ENCODE measurements around the gene PTPN20.
A peak's percentile ranks its signal among the peaks of the same experiment; 100 is the strongest.

PTPN20 gene

DNA sequence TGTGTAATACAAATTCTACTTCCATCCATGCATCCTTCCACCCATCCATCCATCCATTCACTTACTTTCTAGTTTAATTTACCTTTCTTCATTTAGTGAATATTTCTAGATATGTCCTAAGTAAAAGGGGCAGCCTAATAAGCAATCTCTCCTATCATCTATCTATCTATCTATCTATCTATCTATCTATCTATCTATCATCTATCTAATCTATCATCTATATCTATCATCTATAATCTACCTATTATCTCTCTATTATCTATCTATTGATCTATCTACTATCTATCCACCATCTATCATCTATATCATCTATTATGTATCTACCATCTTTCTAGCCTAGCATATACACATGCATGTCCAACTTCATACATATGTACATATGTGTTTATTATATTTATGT, 104.2 kb downstream of the PTPN20 start:
- ChIA-PET POLR2A (no interaction called here), CTCF (no interaction called here)
- Histone ChIP-seq H3K36me3 (ENCODE audit: control insufficient read depth in 4 of 4, insufficient read depth in 4 of 4, low read length in 3 of 4) (no peaks in the 10 kb centered on the region), H3K9me3 (ENCODE audit: control extremely low read depth in 1 of 5, control insufficient read depth in 4 of 5, insufficient read depth in 2 of 5, low read depth in 1 of 5, low read length in 4 of 5) (no peaks in the 10 kb centered on the region), H3K27me3 (replicated peaks in 2 of 5; ENCODE audit: control insufficient read depth in 4 of 5, insufficient read depth in 5 of 5, low read length in 4 of 5) (no peaks in the 10 kb centered on the region), H3K4me1 (ENCODE audit: control extremely low read depth in 1 of 4, control insufficient read depth in 4 of 4, insufficient read depth in 4 of 4, low read length in 3 of 4) (peaks cover 0 to 13% (median 5%) of the 10 kb centered on the region in 4 experiments), H3K4me3 (ENCODE audit: control insufficient read depth in 1 of 7, extremely low read depth in 1 of 7, insufficient read depth in 4 of 7, low read depth in 2 of 7, low read length in 6 of 7) (no peak overlapping the region), H3K27ac (ENCODE audit: insufficient read depth in 1 of 2, low read depth in 1 of 2, low read length in 2 of 2, poor library complexity in 1 of 2, severe bottlenecking in 2 of 2) (no peak overlapping the region)
- DNase-seq = no peak

DNA sequence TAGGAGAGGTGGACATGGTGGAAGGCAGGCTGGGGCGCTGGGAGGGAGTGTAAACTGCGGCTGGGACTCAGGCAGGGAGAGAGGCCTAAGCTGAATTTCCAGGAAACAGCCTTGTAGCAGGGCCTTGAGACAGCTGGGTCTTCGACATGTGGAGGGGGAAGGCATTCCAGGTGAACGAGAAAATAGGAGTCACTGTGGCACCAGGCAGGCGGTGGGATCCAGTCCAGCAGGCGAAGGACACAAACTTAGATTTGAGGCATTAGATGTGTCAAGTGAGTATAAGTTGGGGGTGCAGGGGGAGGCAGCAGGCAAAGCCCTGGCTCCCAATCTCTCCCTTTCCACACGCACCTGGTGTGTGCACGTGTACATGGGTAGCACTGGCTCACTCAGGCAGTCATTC, 105.3 kb downstream of the PTPN20 start:
- ChIA-PET CTCF (no interaction called here), POLR2A (no interaction called here)
- Histone ChIP-seq H3K27ac (ENCODE audit: insufficient read depth in 1 of 2, low read depth in 1 of 2, low read length in 2 of 2, poor library complexity in 1 of 2, severe bottlenecking in 2 of 2) (no peak overlapping the region), H3K4me3 (ENCODE audit: control insufficient read depth in 1 of 7, extremely low read depth in 1 of 7, insufficient read depth in 4 of 7, low read depth in 2 of 7, low read length in 6 of 7) (no peak overlapping the region), H3K9me3 (ENCODE audit: control extremely low read depth in 1 of 5, control insufficient read depth in 4 of 5, insufficient read depth in 2 of 5, low read depth in 1 of 5, low read length in 4 of 5) (no peaks in the 10 kb centered on the region), H3K36me3 (ENCODE audit: control insufficient read depth in 4 of 4, insufficient read depth in 4 of 4, low read length in 3 of 4) (no peaks in the 10 kb centered on the region), H3K4me1 (ENCODE audit: control extremely low read depth in 1 of 4, control insufficient read depth in 4 of 4, insufficient read depth in 4 of 4, low read length in 3 of 4) (peaks cover 0 to 13% (median 5%) of the 10 kb centered on the region in 4 experiments), H3K27me3 (replicated peaks in 2 of 5; ENCODE audit: control insufficient read depth in 4 of 5, insufficient read depth in 5 of 5, low read length in 4 of 5) (no peaks in the 10 kb centered on the region)
- WGBS (ENCODE audit: insufficient coverage) = 100% methylated on average over 2 of the region's 8 CpGs
- DNase-seq = no peak

DNA sequence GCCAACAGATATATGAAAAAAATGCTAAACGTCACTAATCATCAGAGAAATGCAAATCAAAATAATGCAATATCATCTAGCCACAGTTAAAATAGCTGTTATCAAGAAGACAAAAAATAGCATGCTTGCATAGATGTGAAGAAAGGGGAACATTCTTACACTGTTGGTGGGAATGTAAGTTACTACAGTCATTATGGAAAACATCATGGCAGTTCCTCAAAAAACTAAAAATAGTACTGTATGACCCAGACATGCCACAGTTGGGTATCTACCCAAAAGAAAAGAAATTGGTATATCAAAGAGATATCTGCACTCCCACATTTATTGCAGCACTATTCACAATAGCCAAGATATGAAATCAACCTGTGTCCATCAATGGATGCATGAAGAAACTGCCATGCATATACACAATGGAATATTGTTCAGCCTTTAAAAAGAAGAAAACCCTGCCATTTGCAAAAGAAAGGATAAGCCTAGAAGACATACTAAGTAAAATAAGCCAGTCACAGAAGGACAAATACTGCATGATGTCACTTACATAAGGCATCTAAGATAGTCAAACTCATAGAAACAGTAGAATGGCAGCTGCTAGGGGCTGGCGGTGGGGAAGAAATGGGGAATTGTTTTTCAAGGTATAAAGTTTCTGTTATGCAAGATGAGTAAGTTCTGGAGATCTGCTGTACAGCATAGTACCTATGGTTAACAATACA, 107.0 kb downstream of the PTPN20 start:
- no peak overlapping the region for H3K4me3 ChIP-seq (ENCODE audit: control insufficient read depth in 1 of 7, extremely low read depth in 1 of 7, insufficient read depth in 4 of 7, low read depth in 2 of 7, low read length in 6 of 7)
- no CpG with 5 or more reads among the region's 2 CpGs for WGBS (ENCODE audit: insufficient coverage)
- ChIA-PET CTCF (interaction anchor here (0.8 to 1.3 kb wide), 2 partner anchors 11 to 293 kb away, joined by 3 to 4 read pairs; no protein-coding TSS in a partner anchor), POLR2A (no interaction called here)
- H3K36me3 ChIP-seq (ENCODE audit: control insufficient read depth in 4 of 4, insufficient read depth in 4 of 4, low read length in 3 of 4) = no peaks in the 10 kb centered on the region
- H3K27ac ChIP-seq (ENCODE audit: insufficient read depth in 1 of 2, low read depth in 1 of 2, low read length in 2 of 2, poor library complexity in 1 of 2, severe bottlenecking in 2 of 2) = no peak overlapping the region
- H3K4me1 ChIP-seq (ENCODE audit: control extremely low read depth in 1 of 4, control insufficient read depth in 4 of 4, insufficient read depth in 4 of 4, low read length in 3 of 4) = peaks cover 0 to 13% (median 5%) of the 10 kb centered on the region in 4 experiments
- peak in 1 of 3 donors; percentile 13 for DNase-seq
- no peaks in the 10 kb centered on the region for H3K9me3 ChIP-seq (ENCODE audit: control extremely low read depth in 1 of 5, control insufficient read depth in 4 of 5, insufficient read depth in 2 of 5, low read depth in 1 of 5, low read length in 4 of 5)
- no peaks in the 10 kb centered on the region for H3K27me3 ChIP-seq (replicated peaks in 2 of 5; ENCODE audit: control insufficient read depth in 4 of 5, insufficient read depth in 5 of 5, low read length in 4 of 5)

DNA sequence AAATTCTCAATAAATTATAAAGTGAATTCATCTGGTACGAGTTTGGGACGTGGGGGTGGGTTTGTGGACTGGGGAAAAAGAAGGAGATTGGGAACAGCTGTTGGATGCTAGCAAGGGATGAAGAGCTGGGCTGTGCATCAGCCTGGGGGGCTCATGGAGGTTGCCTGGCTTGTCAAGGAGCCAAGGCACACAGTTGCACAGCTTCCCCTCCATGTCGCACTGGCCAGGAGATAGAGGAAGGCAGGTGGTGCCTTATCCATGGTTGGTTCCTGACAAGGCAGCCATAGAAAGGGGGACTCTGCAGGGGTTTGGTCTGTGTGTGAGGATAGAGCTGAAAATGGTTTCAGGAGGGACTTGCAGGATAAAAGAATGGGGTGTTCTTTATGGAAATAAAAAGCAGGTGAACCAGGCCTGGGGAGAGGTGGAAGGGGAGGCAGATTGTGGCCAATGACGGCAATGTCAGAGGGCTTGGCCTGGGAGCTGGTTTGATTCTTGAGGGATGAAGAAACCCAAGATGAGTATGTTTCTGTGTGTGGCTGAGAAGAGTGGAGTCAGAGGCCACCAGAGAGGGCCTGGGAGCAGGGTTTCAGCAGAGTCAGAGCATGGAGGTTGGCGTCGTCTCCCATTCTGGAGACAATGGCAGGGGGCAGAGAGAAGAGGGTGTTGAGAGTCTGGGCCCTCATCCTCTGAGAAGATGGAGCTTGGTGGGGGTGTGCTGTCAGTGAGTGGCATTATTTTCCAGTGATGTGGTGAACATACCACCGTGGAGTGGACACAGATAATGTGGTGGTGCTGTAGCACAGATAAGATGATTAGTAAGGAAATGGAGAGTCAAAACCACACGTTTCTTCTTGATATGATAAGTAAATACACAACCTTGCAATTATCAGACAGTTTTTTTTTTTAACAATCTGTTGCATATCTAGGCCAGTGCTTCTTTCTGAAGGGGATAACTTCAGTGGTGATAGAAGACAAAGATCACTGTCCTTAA, 108.2 kb downstream of the PTPN20 start:
- ChIA-PET POLR2A (no interaction called here), CTCF (interaction anchor here (0.7 to 1.6 kb wide), 4 partner anchors 9 to 292 kb away, joined by 3 to 4 read pairs (median 3); no protein-coding TSS in a partner anchor)
- WGBS (ENCODE audit: insufficient coverage) = 54% methylated on average over 4 of the region's 8 CpGs
- H3K4me1 ChIP-seq (ENCODE audit: control extremely low read depth in 1 of 4, control insufficient read depth in 4 of 4, insufficient read depth in 4 of 4, low read length in 3 of 4) = peaks cover 0 to 13% (median 5%) of the 10 kb centered on the region in 4 experiments
- no peaks in the 10 kb centered on the region for H3K36me3 ChIP-seq (ENCODE audit: control insufficient read depth in 4 of 4, insufficient read depth in 4 of 4, low read length in 3 of 4)
- no peak overlapping the region for H3K27ac ChIP-seq (ENCODE audit: insufficient read depth in 1 of 2, low read depth in 1 of 2, low read length in 2 of 2, poor library complexity in 1 of 2, severe bottlenecking in 2 of 2)
- H3K9me3 ChIP-seq (ENCODE audit: control extremely low read depth in 1 of 5, control insufficient read depth in 4 of 5, insufficient read depth in 2 of 5, low read depth in 1 of 5, low read length in 4 of 5) = no peaks in the 10 kb centered on the region
- H3K4me3 ChIP-seq (ENCODE audit: control insufficient read depth in 1 of 7, extremely low read depth in 1 of 7, insufficient read depth in 4 of 7, low read depth in 2 of 7, low read length in 6 of 7) = no peak overlapping the region
- peak in 2 of 3 donors; percentile 13 to 19 for DNase-seq
- no peaks in the 10 kb centered on the region for H3K27me3 ChIP-seq (replicated peaks in 2 of 5; ENCODE audit: control insufficient read depth in 4 of 5, insufficient read depth in 5 of 5, low read length in 4 of 5)

DNA sequence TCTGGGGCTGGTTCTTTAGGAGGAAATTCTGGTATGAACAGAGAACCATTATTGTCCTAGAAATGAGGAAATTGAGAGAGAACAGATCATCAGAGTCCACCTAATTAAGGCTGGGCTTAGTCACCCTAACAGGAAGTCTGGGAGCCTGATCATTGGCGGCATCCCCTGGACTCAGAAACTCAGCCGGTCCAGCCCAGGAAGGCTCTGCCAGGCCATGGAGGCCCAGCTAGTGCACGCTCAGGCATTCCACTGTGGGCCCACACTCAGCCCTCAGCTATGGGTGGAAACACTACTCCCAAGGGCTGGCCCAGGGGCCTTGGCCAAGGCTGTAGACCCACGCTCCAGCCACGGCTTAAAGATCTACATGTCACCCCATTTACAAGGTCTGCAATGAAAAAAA, 109.2 kb downstream of the PTPN20 start:
- DNase-seq = peak in 2 of 3 donors; percentile 13 to 34
- WGBS (ENCODE audit: insufficient coverage) = 46% methylated on average over 3 of the region's 5 CpGs
- Histone ChIP-seq H3K36me3 (ENCODE audit: control insufficient read depth in 4 of 4, insufficient read depth in 4 of 4, low read length in 3 of 4) (no peaks in the 10 kb centered on the region), H3K4me3 (ENCODE audit: control insufficient read depth in 1 of 7, extremely low read depth in 1 of 7, insufficient read depth in 4 of 7, low read depth in 2 of 7, low read length in 6 of 7) (no peak overlapping the region), H3K27ac (ENCODE audit: insufficient read depth in 1 of 2, low read depth in 1 of 2, low read length in 2 of 2, poor library complexity in 1 of 2, severe bottlenecking in 2 of 2) (no peak overlapping the region), H3K27me3 (replicated peaks in 2 of 5; ENCODE audit: control insufficient read depth in 4 of 5, insufficient read depth in 5 of 5, low read length in 4 of 5) (no peaks in the 10 kb centered on the region), H3K9me3 (ENCODE audit: control extremely low read depth in 1 of 5, control insufficient read depth in 4 of 5, insufficient read depth in 2 of 5, low read depth in 1 of 5, low read length in 4 of 5) (no peaks in the 10 kb centered on the region), H3K4me1 (ENCODE audit: control extremely low read depth in 1 of 4, control insufficient read depth in 4 of 4, insufficient read depth in 4 of 4, low read length in 3 of 4) (peaks cover 0 to 13% (median 3%) of the 10 kb centered on the region in 4 experiments)
- ChIA-PET POLR2A (no interaction called here), CTCF (interaction anchor here (1.6 kb wide), 2 partner anchors 10 to 290 kb away, joined by 3 read pairs; no protein-coding TSS in a partner anchor)

DNA sequence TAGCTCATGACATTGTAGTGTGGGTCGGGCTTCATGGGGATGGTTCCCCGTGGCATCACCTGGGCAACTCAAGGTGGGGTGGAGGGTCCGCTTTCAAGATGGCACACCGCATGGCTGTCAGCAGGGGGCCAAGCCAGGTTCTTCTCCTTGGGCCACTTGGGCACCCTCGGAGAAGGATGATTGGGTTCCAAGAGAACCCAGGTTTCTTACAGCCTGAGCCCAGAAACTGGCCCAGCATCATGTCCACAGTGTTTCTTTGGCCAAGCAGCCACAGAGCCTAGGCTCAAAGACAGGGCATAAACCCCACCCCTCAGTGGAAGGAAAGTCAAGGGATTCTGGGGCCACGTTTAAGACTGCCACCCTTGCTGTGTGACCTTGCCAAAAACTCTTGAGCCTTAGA, 110.6 kb downstream of the PTPN20 start:
- H3K27me3 ChIP-seq (replicated peaks in 2 of 5; ENCODE audit: control insufficient read depth in 4 of 5, insufficient read depth in 5 of 5, low read length in 4 of 5) = no peaks in the 10 kb centered on the region
- no peaks in the 10 kb centered on the region for H3K36me3 ChIP-seq (ENCODE audit: control insufficient read depth in 4 of 4, insufficient read depth in 4 of 4, low read length in 3 of 4)
- WGBS (ENCODE audit: insufficient coverage) = 100% methylated on average over 6 of the region's 6 CpGs
- CTCF ChIA-PET = interaction anchor here (0.7 to 1.6 kb wide), 5 partner anchors 10 to 290 kb away, joined by 3 to 4 read pairs (median 3); no protein-coding TSS in a partner anchor
- no peak overlapping the region for H3K27ac ChIP-seq (ENCODE audit: insufficient read depth in 1 of 2, low read depth in 1 of 2, low read length in 2 of 2, poor library complexity in 1 of 2, severe bottlenecking in 2 of 2)
- peaks cover 0 to 13% (median 3%) of the 10 kb centered on the region in 4 experiments for H3K4me1 ChIP-seq (ENCODE audit: control extremely low read depth in 1 of 4, control insufficient read depth in 4 of 4, insufficient read depth in 4 of 4, low read length in 3 of 4)
- no peaks in the 10 kb centered on the region for H3K9me3 ChIP-seq (ENCODE audit: control extremely low read depth in 1 of 5, control insufficient read depth in 4 of 5, insufficient read depth in 2 of 5, low read depth in 1 of 5, low read length in 4 of 5)
- no peak overlapping the region for H3K4me3 ChIP-seq (ENCODE audit: control insufficient read depth in 1 of 7, extremely low read depth in 1 of 7, insufficient read depth in 4 of 7, low read depth in 2 of 7, low read length in 6 of 7)
- POLR2A ChIA-PET = no interaction called here
- no peak for DNase-seq
